ENCODE results near the gene CFAP99. TPM values are rescaled to one million over a fixed set of nuclear protein-coding genes. Genes with fewer than 3 reads are reported as not detected.

Gene CFAP99
- total RNA-seq, 1 donor from 2014 or later, result not detected

GRCh38 chr4:2425386-2426068, 6.8 kb downstream of the CFAP99 start:
- no peak overlapping the region for H3K4me3 Mint-ChIP-seq
- H3K79me2 ChIP-seq (ENCODE audit: low read depth), result no peaks in the 10 kb centered on the region
- no peak overlapping the region for H3K4me3 ChIP-seq
- H3K9ac ChIP-seq, result no peak overlapping the region
- no peaks in the 10 kb centered on the region for H3K36me3 ChIP-seq
- H3K4me1 ChIP-seq, result no peaks in the 10 kb centered on the region
- no peak overlapping the region for H3K27ac ChIP-seq
- no peaks in the 10 kb centered on the region for H3K9me3 ChIP-seq (ENCODE audit: low read depth)
- no peaks in the 10 kb centered on the region for H3K9me3 Mint-ChIP-seq
- H3K27me3 ChIP-seq, result peaks cover 22% of the 10 kb centered on the region
- H3K4me1 Mint-ChIP-seq, result peaks cover 5% of the 10 kb centered on the region
- H3K36me3 Mint-ChIP-seq, result no peaks in the 10 kb centered on the region
- no peak overlapping the region for H2AFZ ChIP-seq (replicated peaks)
- H3K27me3 Mint-ChIP-seq (ENCODE audit: insufficient read depth, low read depth), result peaks cover 20% of the 10 kb centered on the region
- no peak overlapping the region for H3K4me2 ChIP-seq
- DNase-seq (ENCODE audit: low spot score), result no peak
- H3K27ac Mint-ChIP-seq, result no peak overlapping the region
- no peaks in the 10 kb centered on the region for H3F3A ChIP-seq (ENCODE audit: low read depth)
- TF ChIP-seq, protein P1, sequence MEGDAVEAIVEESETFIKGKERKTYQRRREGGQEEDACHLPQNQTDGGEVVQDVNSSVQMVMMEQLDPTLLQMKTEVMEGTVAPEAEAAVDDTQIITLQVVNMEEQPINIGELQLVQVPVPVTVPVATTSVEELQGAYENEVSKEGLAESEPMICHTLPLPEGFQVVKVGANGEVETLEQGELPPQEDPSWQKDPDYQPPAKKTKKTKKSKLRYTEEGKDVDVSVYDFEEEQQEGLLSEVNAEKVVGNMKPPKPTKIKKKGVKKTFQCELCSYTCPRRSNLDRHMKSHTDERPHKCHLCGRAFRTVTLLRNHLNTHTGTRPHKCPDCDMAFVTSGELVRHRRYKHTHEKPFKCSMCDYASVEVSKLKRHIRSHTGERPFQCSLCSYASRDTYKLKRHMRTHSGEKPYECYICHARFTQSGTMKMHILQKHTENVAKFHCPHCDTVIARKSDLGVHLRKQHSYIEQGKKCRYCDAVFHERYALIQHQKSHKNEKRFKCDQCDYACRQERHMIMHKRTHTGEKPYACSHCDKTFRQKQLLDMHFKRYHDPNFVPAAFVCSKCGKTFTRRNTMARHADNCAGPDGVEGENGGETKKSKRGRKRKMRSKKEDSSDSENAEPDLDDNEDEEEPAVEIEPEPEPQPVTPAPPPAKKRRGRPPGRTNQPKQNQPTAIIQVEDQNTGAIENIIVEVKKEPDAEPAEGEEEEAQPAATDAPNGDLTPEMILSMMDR (IDR thresholded peaks at IDR 0.05), result no peak
- TF ChIP-seq EZH2 (IDR thresholded peaks at IDR 0.05) (no peak), EZH2phosphoT487 (IDR thresholded peaks at IDR 0.05) (no peak)
- H4K20me1 ChIP-seq (ENCODE audit: low read depth), result no peaks in the 10 kb centered on the region

DNA sequence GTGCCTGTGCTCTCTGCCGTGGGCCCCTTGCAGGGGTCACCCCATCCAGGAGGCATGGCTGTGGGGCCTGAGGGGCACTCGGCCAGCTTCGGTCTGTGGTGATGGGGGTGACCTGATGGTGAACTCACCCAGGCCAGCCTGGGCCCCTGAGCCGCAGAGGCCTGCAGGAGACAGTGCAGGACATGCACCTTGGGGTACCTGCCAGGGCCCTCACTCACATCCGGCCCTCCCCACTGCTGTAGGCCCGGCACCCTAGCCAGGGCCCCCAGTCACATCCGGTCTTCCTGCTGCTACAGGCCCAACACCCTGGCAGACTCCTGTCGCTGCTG, 7.3 kb downstream of the CFAP99 start:
- Histone ChIP-seq H3K4me1 (no peaks in the 10 kb centered on the region), H3K9me3 (ENCODE audit: low read depth) (no peaks in the 10 kb centered on the region), H2AFZ (replicated peaks) (no peak overlapping the region), H3K27ac (no peak overlapping the region), H3F3A (ENCODE audit: low read depth) (no peaks in the 10 kb centered on the region), H3K36me3 (no peaks in the 10 kb centered on the region), H3K4me2 (no peak overlapping the region), H3K9ac (no peak overlapping the region), H3K79me2 (ENCODE audit: low read depth) (no peaks in the 10 kb centered on the region), H3K27me3 (peaks cover 17% of the 10 kb centered on the region), H4K20me1 (ENCODE audit: low read depth) (no peaks in the 10 kb centered on the region), H3K4me3 (no peak overlapping the region)
- Mint-ChIP-seq H3K4me3 (no peak overlapping the region), H3K4me1 (peaks cover 5% of the 10 kb centered on the region), H3K9me3 (no peaks in the 10 kb centered on the region), H3K27ac (no peak overlapping the region), H3K27me3 (ENCODE audit: insufficient read depth, low read depth) (peaks cover 17% of the 10 kb centered on the region), H3K36me3 (no peaks in the 10 kb centered on the region)
- TF ChIP-seq EZH2 (IDR thresholded peaks at IDR 0.05), result no peak
- TF ChIP-seq, protein P1 (IDR thresholded peaks at IDR 0.05), result no peak
- no peak for TF ChIP-seq EZH2phosphoT487 (IDR thresholded peaks at IDR 0.05)
- DNase-seq (ENCODE audit: low spot score), result no peak

DNA sequence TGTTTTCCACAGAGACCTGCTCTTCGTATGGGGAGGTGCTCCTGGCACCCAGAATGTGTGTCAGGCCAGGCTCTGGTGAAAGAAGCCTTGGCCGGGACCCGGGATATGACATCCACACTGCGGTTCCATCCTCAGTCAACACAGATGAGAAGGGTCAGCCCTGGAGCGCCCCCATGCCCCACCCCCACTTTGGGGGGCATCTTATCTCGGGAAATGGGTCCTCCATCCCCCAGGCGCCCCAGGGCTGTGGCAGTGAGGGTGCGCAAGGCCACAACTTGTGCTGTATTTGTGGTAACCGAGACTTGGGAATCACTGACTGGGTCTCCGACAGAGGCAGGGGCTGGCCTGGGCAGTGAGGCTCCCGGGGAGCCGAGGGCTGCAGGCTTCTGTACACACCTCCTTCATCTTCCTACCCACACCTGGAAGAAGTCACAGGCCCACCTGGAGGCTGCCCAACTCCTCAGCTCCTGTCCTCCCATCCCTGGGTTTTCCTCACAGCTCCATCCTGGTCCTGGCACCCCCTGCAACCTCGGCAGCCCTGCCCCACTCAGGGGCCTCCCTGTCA, 8.0 kb downstream of the CFAP99 start:
- no peak for DNase-seq (ENCODE audit: low spot score)
- TF ChIP-seq EZH2 (IDR thresholded peaks at IDR 0.05), result no peak
- TF ChIP-seq, protein P1 (IDR thresholded peaks at IDR 0.05), result no peak
- TF ChIP-seq EZH2phosphoT487 (IDR thresholded peaks at IDR 0.05), result no peak
- peaks cover 18% of the 10 kb centered on the region for H3K27me3 Mint-ChIP-seq (ENCODE audit: insufficient read depth, low read depth)
- Histone ChIP-seq H3K4me2 (no peak overlapping the region), H3K9me3 (ENCODE audit: low read depth) (no peaks in the 10 kb centered on the region), H3K27me3 (peaks cover 9% of the 10 kb centered on the region), H3K36me3 (no peaks in the 10 kb centered on the region), H3K9ac (no peak overlapping the region), H3K27ac (no peak overlapping the region), H3K79me2 (ENCODE audit: low read depth) (no peaks in the 10 kb centered on the region), H2AFZ (replicated peaks) (no peak overlapping the region), H3K4me3 (no peak overlapping the region), H3F3A (ENCODE audit: low read depth) (no peaks in the 10 kb centered on the region), H3K4me1 (no peaks in the 10 kb centered on the region), H4K20me1 (ENCODE audit: low read depth) (no peaks in the 10 kb centered on the region)
- H3K4me3 Mint-ChIP-seq, result no peak overlapping the region
- H3K36me3 Mint-ChIP-seq, result no peaks in the 10 kb centered on the region
- no peaks in the 10 kb centered on the region for H3K9me3 Mint-ChIP-seq
- peaks cover 5% of the 10 kb centered on the region for H3K4me1 Mint-ChIP-seq
- H3K27ac Mint-ChIP-seq, result no peak overlapping the region
